DOHH2 (cell line): ENCODE results near the gene CBLB.
"Not testable (repeated sequence)": the region's sequence is repeated elsewhere in the genome, so short reads cannot be mapped to it uniquely, and the experiment has no call there.

ENCODE experiments used
- H3F3A ChIP-seq: fragments of 200-600 bp; sonication (generic), shearing (Covaris generic); 2 replicates; pipeline ENCODE4 v1.6.0; 2016; ENCODE audit warnings: antibody characterized with exemption, mild to moderate bottlenecking; ENCODE audit not compliant: control insufficient read depth, insufficient read depth
- H3K27ac ChIP-seq: fragments of 200-600 bp; sonication (generic); 2 replicates; pipeline ENCODE4 v1.5.1; 2014; ENCODE audit warnings: low read depth, mild to moderate bottlenecking, low read length, moderate library complexity
- H3K27me3 ChIP-seq: fragments of 200-600 bp; sonication (generic); 2 replicates; pipeline ENCODE4 v1.6.1; 2014; ENCODE audit warnings: mild to moderate bottlenecking, low read length, mixed read lengths; ENCODE audit not compliant: control insufficient read depth
- H3K36me3 ChIP-seq: fragments of 200-600 bp; sonication (generic); 2 replicates; pipeline ENCODE4 v1.6.1; 2014; ENCODE audit warnings: mild to moderate bottlenecking, low read length, moderate library complexity, mixed read lengths; ENCODE audit not compliant: control insufficient read depth
- H3K4me1 ChIP-seq: fragments of 200-600 bp; sonication (generic); 2 replicates; pipeline ENCODE4 v1.6.1; 2014; ENCODE audit warnings: mild to moderate bottlenecking, low read length, mixed read lengths; ENCODE audit not compliant: control insufficient read depth
- H3K4me2 ChIP-seq: fragments of 200-600 bp; sonication (generic); 2 replicates; pipeline ENCODE4 v1.6.0; 2014; ENCODE audit warnings: mild to moderate bottlenecking, low read length, moderate library complexity
- H3K4me3 ChIP-seq: fragments of 200-600 bp; sonication (generic); 2 replicates; pipeline ENCODE4 v1.5.1; 2014; ENCODE audit warnings: mild to moderate bottlenecking, low read length, mixed read lengths
- H3K79me2 ChIP-seq: fragments of 200-600 bp; sonication (generic); 2 replicates; pipeline ENCODE4 v1.6.1; 2014; ENCODE audit warnings: mild to moderate bottlenecking, low read length, mixed read lengths; ENCODE audit not compliant: control insufficient read depth
- H3K9me2 ChIP-seq: fragments of 200-600 bp; sonication (generic); replicated peaks from 2 replicates; pipeline ENCODE4 v1.6.1; 2014; ENCODE audit warnings: mild to moderate bottlenecking, low read length, mixed read lengths; ENCODE audit not compliant: control insufficient read depth
- H3K9me3 ChIP-seq: fragments of 200-600 bp; sonication (generic); 2 replicates; pipeline ENCODE4 v1.6.1; 2014; ENCODE audit warnings: antibody characterized with exemption, low read length, mixed read lengths; ENCODE audit not compliant: control insufficient read depth, insufficient read depth
- H4K20me1 ChIP-seq: fragments of 200-600 bp; sonication (generic); 2 replicates; pipeline ENCODE4 v1.6.0; 2014; ENCODE audit warnings: low read depth, mild to moderate bottlenecking, antibody characterized with exemption, low read length, moderate library complexity; ENCODE audit not compliant: control insufficient read depth, insufficient read depth
- EZH2phosphoT487 ChIP-seq: fragments of 200-600 bp; sonication (generic); IDR thresholded peaks from 2 replicates; pipeline ENCODE4 v1.6.1; 2017; ENCODE audit warnings: borderline replicate concordance, mild to moderate bottlenecking, antibody characterized with exemption, low read length, moderate library complexity, mixed read lengths
- TF ChIP-seq, protein P1 (sequence below): fragments of 200-600 bp; sonication (generic); IDR thresholded peaks from one replicate; pipeline ENCODE4 v1.5.1; 2014; ENCODE audit warnings: antibody characterized with exemption, mild to moderate bottlenecking, low read depth, low read length; ENCODE audit not compliant: poor library complexity, severe bottlenecking

Gene CBLB

DNA sequence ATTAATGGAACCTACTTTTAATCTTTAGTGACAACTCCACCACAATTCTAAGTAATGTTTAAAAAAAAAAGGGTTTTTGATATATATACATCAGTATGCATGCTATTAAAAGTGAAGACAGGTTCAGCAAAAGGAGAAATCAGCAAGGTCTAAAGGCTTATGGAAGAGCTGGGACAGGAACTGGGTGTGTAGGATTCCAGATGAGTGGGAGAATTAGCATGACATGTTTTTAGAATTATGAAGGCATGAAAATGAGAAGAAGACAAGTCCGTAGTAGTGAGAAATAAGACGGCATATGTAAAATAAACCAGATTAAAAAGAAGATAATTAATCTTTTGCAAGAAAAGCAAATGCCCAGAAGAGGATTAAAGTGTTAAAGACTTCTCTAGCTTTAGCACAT is 52.0 kb downstream of the CBLB start:
- H3K27me3 ChIP-seq: no peaks in the 10 kb centered on the region
- peak overlapping the region; percentile 81 for H3K4me2 ChIP-seq
- H3K4me3 ChIP-seq: peak overlapping the region; percentile 58
- H3K9me3 ChIP-seq: no peaks in the 10 kb centered on the region
- H3K4me1 ChIP-seq: peaks cover 94% of the 10 kb centered on the region
- TF ChIP-seq EZH2phosphoT487: no peak
- TF ChIP-seq, protein P1, sequence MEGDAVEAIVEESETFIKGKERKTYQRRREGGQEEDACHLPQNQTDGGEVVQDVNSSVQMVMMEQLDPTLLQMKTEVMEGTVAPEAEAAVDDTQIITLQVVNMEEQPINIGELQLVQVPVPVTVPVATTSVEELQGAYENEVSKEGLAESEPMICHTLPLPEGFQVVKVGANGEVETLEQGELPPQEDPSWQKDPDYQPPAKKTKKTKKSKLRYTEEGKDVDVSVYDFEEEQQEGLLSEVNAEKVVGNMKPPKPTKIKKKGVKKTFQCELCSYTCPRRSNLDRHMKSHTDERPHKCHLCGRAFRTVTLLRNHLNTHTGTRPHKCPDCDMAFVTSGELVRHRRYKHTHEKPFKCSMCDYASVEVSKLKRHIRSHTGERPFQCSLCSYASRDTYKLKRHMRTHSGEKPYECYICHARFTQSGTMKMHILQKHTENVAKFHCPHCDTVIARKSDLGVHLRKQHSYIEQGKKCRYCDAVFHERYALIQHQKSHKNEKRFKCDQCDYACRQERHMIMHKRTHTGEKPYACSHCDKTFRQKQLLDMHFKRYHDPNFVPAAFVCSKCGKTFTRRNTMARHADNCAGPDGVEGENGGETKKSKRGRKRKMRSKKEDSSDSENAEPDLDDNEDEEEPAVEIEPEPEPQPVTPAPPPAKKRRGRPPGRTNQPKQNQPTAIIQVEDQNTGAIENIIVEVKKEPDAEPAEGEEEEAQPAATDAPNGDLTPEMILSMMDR: no peak
- H3K79me2 ChIP-seq: peaks cover 37% of the 10 kb centered on the region
- no peaks in the 10 kb centered on the region for H3K9me2 ChIP-seq
- H3K36me3 ChIP-seq: peaks cover 13% of the 10 kb centered on the region
- H4K20me1 ChIP-seq: no peaks in the 10 kb centered on the region
- peak overlapping the region; percentile 89 for H3K27ac ChIP-seq
- H3F3A ChIP-seq: peaks cover 37% of the 10 kb centered on the region

DNA sequence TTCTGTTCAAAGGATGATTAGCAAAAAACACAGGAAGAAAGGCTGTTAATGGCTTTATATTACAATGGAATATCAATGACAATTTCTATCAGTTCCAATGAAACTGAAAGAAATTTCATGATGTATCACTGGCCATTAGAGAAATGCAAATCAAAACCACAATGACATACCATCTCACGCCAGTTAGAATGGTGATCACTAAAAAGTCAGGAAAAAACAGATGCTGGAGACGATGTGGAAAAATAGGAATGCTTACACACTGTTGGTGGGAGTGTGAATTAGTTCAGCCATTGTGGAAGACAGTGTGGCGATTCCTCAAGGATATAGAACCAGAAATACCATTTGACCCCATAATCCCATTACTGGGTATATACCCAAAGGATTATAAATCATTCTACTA is 53.5 kb downstream of the CBLB start:
- H3K9me2 ChIP-seq, H3K27me3 ChIP-seq, H3K9me3 ChIP-seq, H3K4me3 ChIP-seq, H4K20me1 ChIP-seq: not testable (repeated sequence)
- Histone ChIP-seq H3K36me3 (peaks cover 15% of the 10 kb centered on the region), H3K27ac (peak overlapping the region; percentile 12), H3F3A (peaks cover 34% of the 10 kb centered on the region), H3K79me2 (peaks cover 31% of the 10 kb centered on the region), H3K4me2 (peak overlapping the region; percentile 18; the same call in 1 of the 2 replicates), H3K4me1 (peaks cover 91% of the 10 kb centered on the region)

DNA sequence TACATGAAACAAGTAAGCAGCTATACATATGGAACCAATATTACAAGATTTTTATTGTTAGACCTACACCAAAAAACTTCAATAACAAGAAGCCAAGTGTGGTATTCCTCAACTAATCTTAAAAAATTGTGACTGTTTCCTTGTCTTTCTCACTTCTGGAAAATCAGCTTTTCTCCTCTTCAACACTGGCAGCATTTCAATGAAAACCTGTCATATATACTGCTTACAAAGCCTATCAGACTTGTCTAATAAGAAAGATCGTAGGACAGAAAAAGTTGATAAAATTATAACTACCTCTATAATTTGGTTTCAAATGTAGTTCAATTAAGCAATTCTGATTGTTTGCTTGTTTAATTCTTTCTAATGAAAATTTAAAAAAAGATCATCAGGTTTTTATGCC is 55.1 kb downstream of the CBLB start:
- H4K20me1 ChIP-seq: no peaks in the 10 kb centered on the region

DNA sequence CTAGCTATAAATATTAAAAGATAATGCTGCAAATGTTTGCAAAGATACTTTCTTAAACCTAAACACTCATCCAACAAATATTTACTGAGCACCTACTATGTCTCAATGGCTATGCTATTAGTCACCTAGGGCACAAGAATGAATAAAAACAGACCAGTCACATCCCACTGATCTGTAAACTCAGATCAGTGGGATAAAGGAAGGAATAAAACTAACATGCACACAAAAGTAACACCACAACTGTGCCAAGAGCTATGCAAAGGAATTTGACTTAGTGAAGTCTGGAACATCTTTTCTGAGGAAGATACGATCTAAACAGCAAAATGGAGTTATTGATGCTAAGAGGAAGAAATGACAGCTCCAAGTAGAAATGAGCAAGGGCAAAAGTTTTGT is 56.6 kb downstream of the CBLB start:
- peaks cover 7% of the 10 kb centered on the region; the same call in 1 of the 2 replicates for H3K36me3 ChIP-seq
- H4K20me1 ChIP-seq: no peaks in the 10 kb centered on the region
- peaks cover 61% of the 10 kb centered on the region for H3K4me1 ChIP-seq
- H3K4me2 ChIP-seq: peak overlapping the region; percentile 22
- H3K27ac ChIP-seq: 0 out of 2 replicates have a peak overlapping the region, but pooled peaks have one; percentile 12
- no peaks in the 10 kb centered on the region for H3K9me3 ChIP-seq
- H3F3A ChIP-seq: peaks cover 11% of the 10 kb centered on the region
- peaks cover 34% of the 10 kb centered on the region for H3K79me2 ChIP-seq
- no peaks in the 10 kb centered on the region for H3K27me3 ChIP-seq
- no peak overlapping the region for H3K4me3 ChIP-seq
- H3K9me2 ChIP-seq: no peaks in the 10 kb centered on the region
- TF ChIP-seq, protein P1: no peak
- no peak for TF ChIP-seq EZH2phosphoT487

More for the DNA sequence above, 55.1 kb downstream of the CBLB start:
- Histone ChIP-seq H3K27ac (no peak overlapping the region), H3K79me2 (peaks cover 33% of the 10 kb centered on the region), H3K36me3 (peaks cover 7% of the 10 kb centered on the region; the same call in 1 of the 2 replicates), H3K4me2 (no peak overlapping the region), H3K9me2 (no peaks in the 10 kb centered on the region), H3F3A (peaks cover 27% of the 10 kb centered on the region), H3K4me1 (peaks cover 75% of the 10 kb centered on the region), H3K27me3 (no peaks in the 10 kb centered on the region), H3K9me3 (no peaks in the 10 kb centered on the region), H3K4me3 (no peak overlapping the region)
- TF ChIP-seq EZH2phosphoT487: no peak
- TF ChIP-seq, protein P1: no peak
